Ureter (tissue), 1 donor: ENCODE data around the gene DHX15. TPM values are rescaled to one million over a fixed set of nuclear protein-coding genes. Genes with fewer than 3 reads are reported as not detected.
A peak's percentile ranks its signal among the peaks of the same experiment; 100 is the strongest.

Experiments
- DNase-seq: peaks from one replicate; pipeline ENCODE4 v3.0.0-alpha.2; 2020; ENCODE audit warnings: low spot score
- total RNA-seq: library from RNA; stranded (reverse); gene quantifications from one replicate; pipeline ENCODE4 v1.2.4, GENCODE V29; 2023
- donor health status: DM: yes; HTN: yes; CAD: no.

The DHX15 gene
- total RNA-seq, result 181 TPM

GRCh38 chr4:24584211-24584850, at the start of gene DHX15:
Gene DHX15 (minus strand): TSS chr4:24584554. CDS start chr4:24584393, 161 bp downstream.
- DNase-seq, result peak; percentile 96

- DNase-seq, result no peak
Measured at GRCh38 chr4:24632011-24632410, 47.7 kb upstream of the DHX15 start.

- DNase-seq, result no peak
Measured at GRCh38 chr4:24630937-24631336, 46.6 kb upstream of the DHX15 start.

DNA sequence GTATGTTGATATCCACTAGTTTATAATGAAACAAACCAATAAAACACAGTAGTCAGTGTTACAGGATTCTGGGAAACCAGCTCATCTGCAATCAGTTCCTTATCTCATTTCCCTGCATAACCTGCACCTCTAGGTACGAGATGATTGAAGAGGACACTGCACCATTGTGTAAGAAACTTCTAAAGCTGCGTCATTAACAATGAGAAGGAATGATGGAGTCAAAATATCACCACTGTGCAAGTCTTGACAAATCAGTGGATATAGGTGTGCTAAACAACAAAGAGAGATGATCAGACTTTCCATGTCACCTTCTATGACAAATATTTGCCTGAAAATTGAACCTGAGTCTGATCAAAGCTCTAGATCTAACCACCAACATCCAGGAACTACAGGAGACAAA, 40.7 kb upstream of the DHX15 start:
- no peak for DNase-seq

GRCh38 chr4:24624381-24624780, 40.0 kb upstream of the DHX15 start:
- DNase-seq, result no peak

DNA sequence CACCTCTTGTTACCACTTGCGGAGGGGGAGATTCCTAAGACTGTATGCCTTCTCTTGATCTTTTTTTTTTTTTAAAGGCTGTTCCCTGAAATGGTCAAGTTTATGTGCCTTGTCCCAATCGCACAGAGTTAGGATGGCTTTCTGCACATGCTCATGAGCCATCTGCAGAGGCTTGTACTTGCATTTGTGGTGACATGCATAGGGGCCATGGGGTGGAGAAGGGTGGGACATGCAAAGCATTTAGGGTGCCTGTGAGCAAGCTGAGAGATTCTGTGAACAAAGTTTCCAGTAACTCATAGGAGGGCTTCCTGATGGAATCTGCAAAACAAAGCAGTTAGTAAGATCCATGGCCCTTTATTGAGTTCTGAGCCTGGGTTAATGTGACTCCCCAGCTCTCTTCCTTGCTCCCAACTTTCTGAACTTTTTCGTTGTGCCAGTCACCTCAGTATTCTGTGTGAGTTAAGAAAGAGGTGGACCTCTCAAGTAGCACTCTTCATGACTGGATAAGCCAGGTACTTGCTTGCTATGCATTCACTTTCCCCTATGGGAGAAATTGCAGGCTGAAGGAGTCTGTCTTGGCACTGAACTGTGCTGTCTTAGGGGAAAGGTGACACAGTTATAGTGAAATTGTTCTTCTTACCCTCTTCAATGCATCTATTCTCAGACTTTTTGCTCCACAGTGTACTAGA, 37.9 kb upstream of the DHX15 start:
- DNase-seq, result no peak

- no peak for DNase-seq
Measured at GRCh38 chr4:24615977-24616376, 31.6 kb upstream of the DHX15 start.

GRCh38 chr4:24614881-24615280, 30.5 kb upstream of the DHX15 start:
- DNase-seq, result no peak

GRCh38 chr4:24613502-24613901, 29.1 kb upstream of the DHX15 start:
- DNase-seq, result no peak

DNA sequence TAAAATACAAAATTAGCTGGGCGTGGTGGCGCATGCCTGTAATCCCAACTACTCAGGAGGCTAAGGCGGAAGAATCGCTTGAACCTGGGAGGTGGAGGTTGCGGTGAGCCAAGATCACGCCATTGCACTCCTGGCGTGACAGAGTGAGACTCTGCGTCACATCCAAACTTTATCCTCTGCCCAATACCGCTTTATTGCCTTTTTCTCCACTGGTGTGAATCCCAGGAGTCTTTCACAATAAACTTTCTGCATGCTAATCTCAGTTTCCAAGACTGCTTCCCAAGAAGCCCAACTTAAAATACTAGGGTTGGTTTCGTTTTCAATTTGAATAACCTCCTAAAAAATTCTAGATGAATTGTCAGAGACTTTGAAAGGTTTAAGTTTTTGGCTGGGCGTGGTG, 27.2 kb upstream of the DHX15 start:
- no peak for DNase-seq

- no peak for DNase-seq
Measured at GRCh38 chr4:24607334-24607733, 23.0 kb upstream of the DHX15 start.

DNA sequence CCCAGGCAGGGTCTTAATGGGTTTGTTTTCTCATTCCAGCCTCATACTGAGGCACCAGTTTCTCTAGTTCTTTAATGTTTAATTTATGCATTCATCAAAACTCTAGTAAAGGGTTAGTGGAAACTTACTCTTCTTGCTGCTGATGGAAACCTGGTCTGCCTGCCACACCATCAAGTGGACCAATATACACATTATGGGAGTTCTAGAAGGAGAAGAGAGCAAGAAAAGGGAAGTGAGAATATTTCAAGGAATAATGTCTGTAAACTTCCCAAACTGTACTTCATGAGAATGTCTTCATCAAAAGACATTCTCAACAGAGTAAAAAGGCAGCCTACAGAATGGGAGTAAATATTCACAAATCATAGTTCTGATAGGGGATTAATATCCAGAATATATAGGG, 20.9 kb upstream of the DHX15 start:
- no peak for DNase-seq

DNA sequence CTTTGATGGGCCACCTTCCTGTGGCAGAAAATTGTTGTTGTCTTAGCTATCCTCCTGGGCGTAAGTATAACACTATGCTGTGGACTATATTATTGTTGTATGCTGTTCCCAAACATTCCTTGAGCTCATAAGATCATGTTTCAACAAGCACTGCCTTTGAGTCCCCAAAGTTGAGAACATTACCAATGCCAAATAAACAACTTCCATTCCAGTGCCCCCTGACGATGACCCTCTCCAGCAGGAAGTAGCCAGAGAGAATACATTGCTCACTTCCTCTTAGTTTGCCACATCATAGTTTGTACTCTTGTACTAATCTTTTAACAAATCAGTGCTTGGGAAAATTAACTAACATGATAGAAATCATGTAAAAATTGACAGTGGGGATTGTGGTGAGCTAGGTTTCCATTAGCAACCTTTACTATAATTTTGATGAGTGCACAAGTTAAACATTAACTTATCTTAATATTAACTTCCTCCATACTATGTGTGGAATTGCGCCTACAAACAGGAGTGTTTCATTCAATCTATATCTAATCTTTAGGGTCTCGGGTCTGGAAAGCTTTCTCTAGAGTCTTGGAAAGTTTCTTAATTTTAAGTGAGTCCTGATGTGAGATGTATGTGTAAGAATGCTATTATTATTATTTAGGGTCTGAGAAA, 20.3 kb upstream of the DHX15 start:
- DNase-seq, result no peak

DNA sequence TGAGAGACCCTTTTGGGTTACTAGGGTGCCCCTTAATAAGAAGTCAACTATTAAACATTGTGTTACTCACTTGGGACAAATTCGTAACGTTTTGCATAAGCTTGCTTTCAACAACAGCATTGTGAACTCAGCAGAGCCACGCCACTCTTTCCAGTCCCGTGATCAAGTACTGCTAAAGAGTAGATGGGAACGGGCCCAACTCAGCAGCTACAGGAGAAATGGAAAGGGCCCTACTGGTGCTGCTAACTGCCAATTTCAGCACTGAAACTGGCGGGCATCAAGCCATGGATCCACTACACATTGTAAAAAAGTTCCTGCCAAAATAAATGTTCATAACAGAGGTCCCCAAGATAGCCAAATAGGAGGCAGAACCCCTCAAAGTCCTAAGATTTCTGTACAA, 19.0 kb upstream of the DHX15 start:
- no peak for DNase-seq

- DNase-seq, result no peak
Measured at GRCh38 chr4:24601121-24601520, 16.8 kb upstream of the DHX15 start.

- DNase-seq, result no peak
Measured at GRCh38 chr4:24599275-24599674, 14.9 kb upstream of the DHX15 start.

- DNase-seq, result peak; percentile 55
Measured at GRCh38 chr4:24598025-24598424, 13.7 kb upstream of the DHX15 start.

GRCh38 chr4:24595659-24596058, 11.3 kb upstream of the DHX15 start:
- no peak for DNase-seq

DNA sequence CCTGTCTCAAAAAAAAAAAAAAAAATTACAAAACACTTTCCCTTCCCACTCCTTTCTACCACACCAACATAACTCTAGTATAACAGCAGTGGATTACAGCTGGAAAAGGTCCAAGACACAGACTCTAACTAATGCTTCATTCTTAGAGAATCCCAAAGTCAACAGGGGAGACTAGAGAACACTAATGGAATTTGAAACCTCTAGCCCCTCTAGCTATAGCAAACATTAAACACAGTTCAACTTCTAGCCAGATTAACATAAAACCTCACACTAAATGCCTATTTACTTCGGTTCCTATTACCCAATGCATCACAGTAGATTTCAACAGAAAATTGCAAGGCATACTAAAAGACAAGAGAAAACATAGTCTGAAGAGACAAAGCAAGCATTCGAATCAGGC, 10.5 kb upstream of the DHX15 start:
- no peak for DNase-seq

DNA sequence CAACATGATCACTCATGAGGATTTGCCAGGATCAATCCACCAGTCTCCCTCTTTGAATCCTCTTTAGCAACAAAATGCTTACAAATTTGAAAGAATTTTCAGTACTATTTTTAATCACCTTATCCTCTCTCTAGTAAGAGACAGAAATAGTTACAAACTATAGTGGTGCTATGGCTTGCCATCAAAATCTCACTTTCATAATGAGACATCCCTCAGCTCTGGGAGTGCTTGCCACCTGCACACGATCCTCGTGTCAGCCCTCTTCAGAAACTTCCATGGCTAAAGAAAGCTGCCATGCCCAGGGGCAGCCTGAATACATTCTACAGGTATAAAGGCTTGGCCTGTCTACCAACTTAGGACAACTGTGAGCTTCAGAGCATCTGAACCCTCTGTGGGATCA, 5.1 kb upstream of the DHX15 start:
- no peak for DNase-seq

GRCh38 chr4:24588216-24588954, 4.0 kb upstream of the DHX15 start:
- no peak for DNase-seq

- DNase-seq, result peak; percentile 62
Measured at GRCh38 chr4:24583451-24584210, 723 bp downstream of the DHX15 start.
